HG02973 (cell line): ENCODE measurements around the gene GTF2F1.
"Not testable (repeated sequence)": the region's sequence is repeated elsewhere in the genome, so short reads cannot be mapped to it uniquely, and the experiment has no call there.

Experiments used
- ATAC-seq: cut with Tn5 transposase; IDR thresholded peaks from one replicate; pipeline ENCODE4 v1.9.1; 2021; ENCODE audit warnings: moderate library complexity; ENCODE audit not compliant: unreplicated experiment

The GTF2F1 gene

GRCh38 chr19:6358003-6358402 lies 35.0 kb downstream of the GTF2F1 start:
- no peak for ATAC-seq

GRCh38 chr19:6357174-6357573 lies 35.8 kb downstream of the GTF2F1 start:
- ATAC-seq: no peak

GRCh38 chr19:6355321-6356040 lies 37.5 kb downstream of the GTF2F1 start:
- ATAC-seq: not testable (repeated sequence)

- no peak for ATAC-seq
These were observed 38.8 kb downstream of the GTF2F1 start for GRCh38 chr19:6354098-6354674.

- ATAC-seq: no peak
These were observed 40.4 kb downstream of the GTF2F1 start for GRCh38 chr19:6352381-6353165.

- ATAC-seq: no peak
These were observed 42.3 kb downstream of the GTF2F1 start for GRCh38 chr19:6350688-6351087.

- not testable (repeated sequence) for ATAC-seq
These were observed 43.7 kb downstream of the GTF2F1 start for GRCh38 chr19:6349271-6349670.

GRCh38 chr19:6343462-6343861 lies 49.5 kb downstream of the GTF2F1 start:
- no peak for ATAC-seq

- ATAC-seq: no peak
These were observed 52.3 kb downstream of the GTF2F1 start for GRCh38 chr19:6340493-6341201.

- ATAC-seq: no peak
These were observed 58.3 kb downstream of the GTF2F1 start for GRCh38 chr19:6334490-6335285.

GRCh38 chr19:6333439-6333838 lies 59.5 kb downstream of the GTF2F1 start, which contains the start of gene ACER1:
ACER1 (minus strand) TSS chr19:6333612; CDS start chr19:6333551, 61 bp downstream.
- no peak for ATAC-seq
